Body of pancreas (tissue), 4 donors: ENCODE measurements around the gene VWA8. TPM values are rescaled to one million over a fixed set of nuclear protein-coding genes. Genes with fewer than 3 reads are reported as not detected.

Experiments
- ATAC-seq: fragments of 150-250 bp; one replicate; pipeline ENCODE4 v1.9.1; 2016
- DNase-seq, 4 donors: peaks; one replicate each; pipeline ENCODE4 v3.0.0-alpha.2; 2019
- H3K27ac ChIP-seq, 4 donors: fragments of 200-600 bp; sonication (generic); 1 replicate in 3 of 4; 2 replicates in 1 of 4; pipeline versions ENCODE4 v1.5.1 to v1.6.1; 2016 to 2019; ENCODE audit warnings: mild to moderate bottlenecking in 1 of 4, mixed read lengths in 1 of 4, moderate library complexity in 1 of 4
- H3K27me3 ChIP-seq, 2 donors: fragments of 200-600 bp; sonication (generic); one replicate each; pipeline ENCODE4 v1.6.0; 2016; ENCODE audit warnings: mild to moderate bottlenecking in 1 of 2
- H3K36me3 ChIP-seq, 2 donors: fragments of 200-600 bp; sonication (generic); replicated peaks in 1 of 2; 2 replicates each; pipeline ENCODE4 v1.5.1; 2016; ENCODE audit warnings: low read depth in 2 of 2; ENCODE audit not compliant: insufficient read depth in 1 of 2
- H3K4me1 ChIP-seq: fragments of 200-600 bp; sonication (generic); one replicate; pipeline ENCODE4 v1.6.0; 2016
- H3K4me3 ChIP-seq, 2 donors: fragments of 200-600 bp; sonication (generic); 1 replicate in 1 of 2; 2 replicates in 1 of 2; pipeline ENCODE4 v1.5.1; 2016 to 2019
- H3K9me3 ChIP-seq, 3 donors: fragments of 200-600 bp; sonication (generic); 1 replicate in 2 of 3; 2 replicates in 1 of 3; pipeline ENCODE4 v1.5.1; 2016
- CTCF ChIP-seq, 7 experiments: fragments of 450-650 bp in 4 of 7; fragments of 200-600 bp in 3 of 7; sonication (generic) in 3 of 7; IDR thresholded peaks; one replicate each; pipeline ENCODE4 v1.5.1; 2016 to 2019; ENCODE audit warnings: antibody characterized with exemption in 7 of 7
- POLR2A ChIP-seq, 3 donors: fragments of 450-650 bp; IDR thresholded peaks; one replicate each; pipeline ENCODE4 v1.6.1; 2016; ENCODE audit warnings: antibody characterized with exemption in 3 of 3, mild to moderate bottlenecking in 2 of 3
- WGBS, 2 donors: methylation state at CpG; one replicate each; pipeline ENCODE4 v1.1.5; 2017; 5-methylcytosine and 5-hydroxymethylcytosine counted together
- intact Hi-C: fragments of 100-400 bp; cut with DNase I; formaldehyde crosslinking; loops from one replicate; pipeline ENCODE4 v1.15.1; 2023
- total RNA-seq, 2 donors: library from RNA; depleted of rRNA; stranded (reverse); fragments of >200 nt; gene quantifications; one replicate each; pipeline ENCODE4 v1.1.0, GENCODE V29; 2016

The VWA8 gene
- total RNA-seq, 2 donors from 2014 or later = 15.8 to 29.3 TPM

GRCh38 chr13:41668130-41668757 is 292.7 kb downstream of the VWA8 start:
- peak; percentile 53 to 96 (median 93) for TF ChIP-seq CTCF (IDR thresholded peaks at IDR 0.05)
- TF ChIP-seq POLR2A (IDR thresholded peaks at IDR 0.05) = no peak
- Histone ChIP-seq H3K9me3 (no peaks in the 10 kb centered on the region), H3K27ac (peak overlapping the region in 1 of 4 donors; percentile 1), H3K27me3 (no peaks in the 10 kb centered on the region), H3K4me1 (peaks cover 8% of the 10 kb centered on the region), H3K4me3 (no peak overlapping the region), H3K36me3 (no peaks in the 10 kb centered on the region)
- ATAC-seq (peak; percentile 99), DNase-seq (peak; percentile 52 to 85 (median 67))
- intact Hi-C loops = no loop called here
- WGBS, 2 donors = 13 to 15% methylated on average over 1 of the region's 1 CpG

- no peaks in the 10 kb centered on the region for H3K27me3 ChIP-seq
- H3K4me1 ChIP-seq = peaks cover 8% of the 10 kb centered on the region
- no peak overlapping the region for H3K27ac ChIP-seq
- no peak overlapping the region for H3K4me3 ChIP-seq
- no peaks in the 10 kb centered on the region for H3K9me3 ChIP-seq
- TF ChIP-seq CTCF (IDR thresholded peaks at IDR 0.05) (no peak), POLR2A (IDR thresholded peaks at IDR 0.05) (no peak)
- no peak for ATAC-seq
- H3K36me3 ChIP-seq = no peaks in the 10 kb centered on the region
- no peak for DNase-seq
- WGBS, 2 donors = 88 to 93% methylated on average over 4 of the region's 4 CpGs
- intact Hi-C loops = no loop called here
Measured at GRCh38 chr13:41666644-41667043, 294.3 kb downstream of the VWA8 start.

- intact Hi-C loops = no loop called here
- Histone ChIP-seq H3K36me3 (no peaks in the 10 kb centered on the region), H3K4me3 (no peak overlapping the region), H3K9me3 (no peaks in the 10 kb centered on the region), H3K27me3 (no peaks in the 10 kb centered on the region), H3K27ac (no peak overlapping the region), H3K4me1 (no peaks in the 10 kb centered on the region)
- WGBS, 2 donors = 78 to 95% methylated on average over 2 of the region's 2 CpGs
- ATAC-seq = no peak
- no peak for TF ChIP-seq POLR2A (IDR thresholded peaks at IDR 0.05)
- no peak for TF ChIP-seq CTCF (IDR thresholded peaks at IDR 0.05)
- DNase-seq = no peak
Measured at GRCh38 chr13:41660411-41660810, 300.5 kb downstream of the VWA8 start.

- Histone ChIP-seq H3K36me3 (no peaks in the 10 kb centered on the region), H3K27ac (no peak overlapping the region), H3K9me3 (no peaks in the 10 kb centered on the region), H3K27me3 (no peaks in the 10 kb centered on the region), H3K4me1 (no peaks in the 10 kb centered on the region), H3K4me3 (no peak overlapping the region)
- no peak for DNase-seq
- 76 to 79% methylated on average over 7 of the region's 7 CpGs for WGBS, 2 donors
- TF ChIP-seq CTCF (IDR thresholded peaks at IDR 0.05) (no peak), POLR2A (IDR thresholded peaks at IDR 0.05) (no peak)
- intact Hi-C loops = no loop called here
- no peak for ATAC-seq
Measured at GRCh38 chr13:41658057-41658661, 302.8 kb downstream of the VWA8 start.

- H3K36me3 ChIP-seq = no peaks in the 10 kb centered on the region
- DNase-seq = no peak
- H3K27me3 ChIP-seq = no peaks in the 10 kb centered on the region
- 82% methylated on average over 6 of the region's 6 CpGs for WGBS, 2 donors
- TF ChIP-seq POLR2A (IDR thresholded peaks at IDR 0.05) (no peak), CTCF (IDR thresholded peaks at IDR 0.05) (no peak)
- intact Hi-C loops = no loop called here
- H3K4me1 ChIP-seq = no peaks in the 10 kb centered on the region
- no peak overlapping the region for H3K27ac ChIP-seq
- H3K4me3 ChIP-seq = no peak overlapping the region
- ATAC-seq = no peak
- no peaks in the 10 kb centered on the region for H3K9me3 ChIP-seq
Measured at GRCh38 chr13:41655997-41656396, 304.9 kb downstream of the VWA8 start.
